NOMO-1 (cell line): ENCODE data around the gene TSC22D3.

Experiments
- DNase-seq, 2 experiments: peaks; one replicate each; lab custom pipeline; 2025; ENCODE audit not compliant: unreplicated experiment in 2 of 2; lab: John Stamatoyannopoulos, UW

The TSC22D3 gene

GRCh38 chrX:107760304-107761077, 15.1 kb downstream of the TSC22D3 start:
- no peak for DNase-seq

GRCh38 chrX:107758231-107758766, 17.3 kb downstream of the TSC22D3 start:
- DNase-seq, result no peak

GRCh38 chrX:107755721-107756120, 19.9 kb downstream of the TSC22D3 start:
- no peak for DNase-seq

GRCh38 chrX:107753187-107753586, 22.4 kb downstream of the TSC22D3 start:
- DNase-seq, result peak; percentile 65 to 83

GRCh38 chrX:107752714-107753113, 22.9 kb downstream of the TSC22D3 start:
- DNase-seq, result no peak

DNA sequence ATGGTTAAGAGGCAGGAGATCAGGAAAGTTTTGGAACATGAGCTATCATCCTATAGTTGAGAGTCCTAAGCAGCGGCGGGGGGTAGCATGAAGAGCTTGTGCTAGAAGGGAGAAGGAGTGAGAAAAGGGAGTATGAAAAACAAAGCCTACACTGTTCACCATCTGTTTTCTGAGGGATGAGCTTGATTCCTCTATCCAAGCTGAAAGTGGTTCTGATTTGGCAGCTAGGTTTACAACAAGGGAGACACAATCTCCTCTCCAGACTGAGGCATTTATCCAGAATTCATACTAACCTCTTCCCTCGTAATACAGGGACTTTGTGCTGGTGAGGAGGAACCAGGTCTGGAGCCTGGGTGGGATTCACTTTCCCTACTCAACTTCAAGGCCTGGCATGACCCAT, 23.5 kb downstream of the TSC22D3 start:
- DNase-seq, result no peak

GRCh38 chrX:107750861-107751445, 24.6 kb downstream of the TSC22D3 start:
- DNase-seq, result no peak

GRCh38 chrX:107750263-107750662, 25.3 kb downstream of the TSC22D3 start:
- no peak for DNase-seq

DNA sequence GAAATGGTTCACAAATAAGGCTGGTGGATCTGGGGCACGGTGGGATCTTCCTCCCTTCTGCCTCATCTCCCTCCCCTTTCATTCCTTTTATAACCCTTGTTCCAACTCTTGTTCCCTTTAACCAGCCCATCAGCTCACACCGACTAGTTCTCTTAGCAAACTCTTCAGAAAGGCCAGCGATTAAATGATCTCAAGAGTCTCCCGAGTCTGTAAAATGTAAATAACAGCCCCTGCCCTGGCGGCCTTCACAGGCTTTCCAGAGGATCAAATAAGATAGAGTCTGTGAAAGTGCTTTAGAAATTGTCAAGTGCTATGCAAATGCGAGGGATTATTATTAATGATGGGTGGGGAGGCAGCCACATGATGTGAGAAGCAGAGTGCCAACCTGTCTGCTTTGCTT, 27.1 kb downstream of the TSC22D3 start:
- no peak for DNase-seq

DNA sequence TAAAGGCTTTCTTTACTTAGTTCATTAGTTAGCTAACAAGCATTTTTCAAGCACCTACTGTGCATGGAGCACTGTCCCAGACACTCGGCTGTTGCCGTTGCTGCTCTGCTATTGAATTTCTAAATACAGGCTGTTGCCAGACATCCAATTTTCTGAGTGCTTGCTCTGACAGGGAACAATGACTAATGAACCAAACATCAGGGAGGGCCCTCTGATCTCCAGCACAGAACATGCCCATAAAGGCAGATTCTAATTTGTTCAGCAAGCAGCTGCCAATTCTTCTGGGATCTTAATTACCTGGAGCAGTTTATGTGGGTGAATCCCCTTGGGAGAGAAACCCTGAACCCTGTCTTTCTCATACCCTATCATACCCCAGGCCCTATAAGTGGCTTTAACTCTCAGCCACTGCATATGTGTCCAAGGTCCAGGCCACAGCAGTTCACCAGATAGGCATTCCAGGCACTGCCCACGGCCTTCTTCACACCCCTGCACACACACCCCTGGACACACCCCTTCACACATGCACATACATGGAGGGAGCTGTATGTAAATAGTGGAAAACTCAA, 27.9 kb downstream of the TSC22D3 start:
- DNase-seq, result no peak

GRCh38 chrX:107744868-107745267, 30.7 kb downstream of the TSC22D3 start:
- DNase-seq, result no peak

GRCh38 chrX:107743995-107744394, 31.6 kb downstream of the TSC22D3 start:
- no peak for DNase-seq

GRCh38 chrX:107742700-107743191, 32.8 kb downstream of the TSC22D3 start:
- DNase-seq, result no peak

DNA sequence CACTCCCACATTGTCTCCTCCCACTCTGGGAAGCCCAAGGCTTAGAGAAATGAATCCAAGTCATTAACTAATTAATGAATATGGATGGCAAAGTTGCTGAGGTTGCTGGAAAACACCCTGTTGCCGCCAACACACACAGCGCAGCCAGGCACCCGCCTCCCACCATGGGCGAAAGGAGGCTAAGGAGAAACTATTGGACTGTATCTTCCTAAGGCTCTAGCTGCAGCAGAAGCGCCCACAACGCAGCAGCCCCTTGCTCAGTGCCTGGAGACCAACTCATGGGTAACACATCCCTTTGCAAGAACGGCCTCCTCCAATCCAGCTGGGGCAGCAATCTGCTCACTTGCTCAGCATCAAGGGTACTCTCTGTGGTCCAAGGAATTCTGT, 34.2 kb downstream of the TSC22D3 start:
- no peak for DNase-seq

DNA sequence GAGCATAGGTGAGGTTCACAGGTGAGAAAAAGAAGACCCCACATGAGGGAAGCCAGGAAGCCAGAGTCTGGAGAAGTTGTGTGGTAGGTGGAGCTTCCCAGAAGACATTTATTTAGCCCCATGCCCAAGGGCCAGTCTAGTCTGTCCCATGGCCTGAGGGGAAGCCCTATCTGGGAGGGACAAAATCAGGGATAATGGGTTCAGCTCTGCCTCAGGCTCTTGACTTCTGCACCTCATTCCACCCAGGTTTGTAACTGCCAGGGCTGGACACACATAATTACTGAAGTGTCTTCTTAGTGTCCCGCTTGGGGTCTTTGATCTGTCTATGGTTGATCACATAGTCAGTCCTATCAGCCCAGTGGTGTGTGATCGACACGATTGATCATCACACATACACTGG, 36.0 kb downstream of the TSC22D3 start:
- DNase-seq, result no peak

GRCh38 chrX:107738768-107739167, 36.8 kb downstream of the TSC22D3 start:
- no peak for DNase-seq

- no peak for DNase-seq
Observed at GRCh38 chrX:107738272-107738671, 37.3 kb downstream of the TSC22D3 start.

DNA sequence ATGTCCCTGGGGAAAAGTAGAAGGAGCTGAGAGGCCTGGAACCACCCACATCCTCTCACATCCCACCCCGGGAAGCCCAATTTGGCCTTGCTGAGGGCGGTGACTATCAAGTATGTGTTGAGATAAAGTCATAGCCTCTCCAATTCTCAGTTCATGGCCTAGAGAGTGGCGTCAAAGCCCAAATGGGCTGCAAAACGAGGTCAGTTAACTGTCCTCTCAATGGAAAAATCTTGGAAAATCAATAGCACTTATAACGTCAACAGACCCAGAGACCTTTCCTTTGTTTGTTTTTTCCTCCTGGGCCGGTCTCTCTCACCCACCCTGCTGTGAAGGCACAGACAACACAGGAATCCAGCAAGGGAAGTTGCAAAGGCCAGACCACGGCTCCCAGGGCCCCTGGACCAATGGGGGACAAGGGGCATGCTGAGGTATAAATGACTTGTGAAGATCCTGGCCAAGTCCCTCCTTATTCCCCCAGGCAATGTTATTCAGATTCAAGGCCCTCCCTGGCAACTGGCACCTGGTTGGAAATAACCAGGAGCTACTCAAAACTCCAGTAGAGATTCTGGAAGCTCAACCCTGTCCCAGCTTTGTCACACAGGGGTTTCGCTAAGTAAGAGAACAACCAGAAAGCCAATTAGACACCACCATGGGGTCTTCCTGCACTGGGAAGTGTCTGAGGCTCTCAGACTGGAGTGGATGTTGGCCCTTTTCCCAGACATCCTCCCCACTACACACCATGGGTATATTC, 38.6 kb downstream of the TSC22D3 start:
- DNase-seq, result no peak

DNA sequence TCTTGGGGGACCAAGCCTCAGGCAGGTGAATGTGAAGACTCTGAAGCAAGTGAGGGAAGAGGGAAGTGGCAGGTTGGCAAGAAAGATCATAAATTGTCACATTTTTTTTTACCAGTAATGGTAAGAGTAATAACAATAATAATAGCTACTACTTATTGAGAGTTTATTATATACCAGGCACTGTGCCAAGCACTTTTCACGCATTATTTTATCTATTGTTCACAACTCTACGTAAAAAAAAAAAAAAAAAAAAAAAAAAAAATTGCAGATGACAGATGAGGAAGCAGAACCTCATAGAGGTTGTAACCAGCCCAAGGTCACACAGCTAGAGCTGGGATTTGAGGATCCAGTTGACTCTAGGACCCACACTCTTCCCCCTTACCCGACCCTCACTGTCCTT, 40.9 kb downstream of the TSC22D3 start:
- DNase-seq, result no peak

DNA sequence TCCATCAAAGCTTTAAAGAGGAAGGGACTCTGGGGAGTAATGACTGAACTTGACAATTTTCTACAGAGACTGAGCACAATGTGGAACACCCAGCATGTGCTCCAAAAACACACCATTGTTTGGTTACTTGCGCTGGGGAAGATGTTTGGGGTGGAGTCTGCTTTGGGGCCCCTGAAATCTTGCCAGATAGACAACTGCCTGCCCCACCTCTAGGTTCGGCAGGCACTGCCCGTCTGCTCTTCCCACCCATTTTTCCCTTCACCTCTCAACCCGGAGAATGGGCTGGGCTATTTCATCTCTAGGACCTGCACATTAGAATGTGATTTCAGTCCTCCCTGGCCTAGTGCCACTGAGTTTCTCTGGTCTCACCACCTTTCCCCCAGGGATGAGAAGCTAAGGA, 41.9 kb downstream of the TSC22D3 start:
- no peak for DNase-seq

- no peak for DNase-seq
Observed at GRCh38 chrX:107731831-107732502, 43.6 kb downstream of the TSC22D3 start.
